K562 (cell line): Measurements from ENCODE around the gene NR0B2. TPM values are rescaled to one million over a fixed set of nuclear protein-coding genes. Genes with fewer than 3 reads are reported as not detected.
A peak's percentile ranks its signal among the peaks of the same experiment; 100 is the strongest.

Experiments
- ESRRA ChIP-seq: fragments of 450-650 bp; IDR thresholded peaks from 2 replicates; pipeline ENCODE4 v1.6.1; 2014; ENCODE audit warnings: low read depth, mild to moderate bottlenecking, moderate library complexity, borderline replicate concordance
- ETV1 ChIP-seq: fragments of 450-650 bp; conservative IDR thresholded peaks from 2 replicates; pipeline ENCODE4 v1.6.1; 2016; ENCODE audit warnings: missing genetic modification characterization, control low read depth, low read depth, missing compliant biosample characterization
- HEY1 ChIP-seq: fragments of 250-450 bp; sonication (Bioruptor Pico); IDR thresholded peaks from 2 replicates; pipeline ENCODE4 v1.5.0; 2020; ENCODE audit warnings: mild to moderate bottlenecking, moderate library complexity, borderline replicate concordance
- MTA2 ChIP-seq: fragments of 450-650 bp; IDR thresholded peaks from 2 replicates; pipeline ENCODE4 v1.6.1; 2016; ENCODE audit warnings: low read depth
- NFYB ChIP-seq: IDR thresholded peaks from 2 replicates; pipeline ENCODE4 v1.6.1; 2011; ENCODE audit warnings: mild to moderate bottlenecking, moderate library complexity; ENCODE audit not compliant: insufficient read length; ENCODE audit errors: extremely low read depth
- NR2C2 ChIP-seq, 2 experiments: fragments of 200-800 bp in 1 of 2; sonication (Bioruptor generic) in 1 of 2; sonication (generic) in 1 of 2; formaldehyde crosslinking in 1 of 2; IDR thresholded peaks; 2 replicates each; pipeline versions ENCODE4 v1.6.1 to v1.8.0; 2016 to 2022; ENCODE audit warnings: mild to moderate bottlenecking in 1 of 2, missing compliant biosample characterization in 1 of 2, missing genetic modification characterization in 1 of 2, missing genetic modification reagents in 1 of 2
- NR4A1 ChIP-seq, 2 experiments: fragments of 250-450 bp in 1 of 2; fragments of 450-650 bp in 1 of 2; sonication (Bioruptor Pico) in 1 of 2; IDR thresholded peaks; 2 replicates each; pipeline versions ENCODE4 v1.4.0 to v1.6.1; 2016 to 2020; ENCODE audit warnings: mild to moderate bottlenecking in 2 of 2, missing compliant biosample characterization in 1 of 2, missing genetic modification characterization in 1 of 2, moderate library complexity in 1 of 2
- TBL1XR1 ChIP-seq, 2 experiments: IDR thresholded peaks; 2 replicates each; pipeline ENCODE4 v1.6.1; 2012; ENCODE audit warnings: improper control_type of control experiment in 2 of 2, low read length in 2 of 2, mild to moderate bottlenecking in 1 of 2
- TCF7L2 ChIP-seq: fragments of 150-350 bp; IDR thresholded peaks from 2 replicates; pipeline ENCODE4 v1.6.1; 2016; ENCODE audit warnings: low read depth, mild to moderate bottlenecking, low read length, moderate library complexity
- USF1 ChIP-seq: sonication (generic); formaldehyde crosslinking; IDR thresholded peaks from 2 replicates; pipeline ENCODE4 v1.9.0; 2022; ENCODE audit warnings: mild to moderate bottlenecking, missing genetic modification reagents
- ZBTB12 ChIP-seq: fragments of 250-450 bp; sonication (Bioruptor Pico); IDR thresholded peaks from 2 replicates; pipeline ENCODE4 v1.4.0; 2020
- ZFP30 ChIP-seq: fragments of 250-450 bp; sonication (Bioruptor Pico); IDR thresholded peaks from 2 replicates; pipeline ENCODE4 v1.8.0; 2022; ENCODE audit warnings: moderate library complexity, mild to moderate bottlenecking, inconsistent platforms, borderline replicate concordance
- ZNF444 ChIP-seq: fragments of 250-450 bp; sonication (Bioruptor Pico); IDR thresholded peaks from 2 replicates; pipeline ENCODE4 v1.4.0; 2020; ENCODE audit warnings: mild to moderate bottlenecking, moderate library complexity
- ZNF449 ChIP-seq: fragments of 250-450 bp; sonication (Bioruptor Pico); IDR thresholded peaks from 2 replicates; pipeline ENCODE4 v1.8.0; 2022; ENCODE audit warnings: moderate library complexity, mild to moderate bottlenecking, inconsistent platforms
- ZNF518B ChIP-seq: fragments of 250-450 bp; sonication (Bioruptor Pico); IDR thresholded peaks from 2 replicates; pipeline ENCODE4 v1.5.0; 2021; ENCODE audit warnings: mild to moderate bottlenecking, moderate library complexity
- ZNF75A ChIP-seq: fragments of 450-650 bp; formaldehyde crosslinking; IDR thresholded peaks from 2 replicates; pipeline ENCODE4 v1.4.0; 2020; ENCODE audit warnings: mild to moderate bottlenecking
- polyA plus RNA-seq, 8 experiments: library from polyadenylated mRNA; depleted of rRNA in 4 of 8; stranded (reverse) in 5 of 8; unstranded in 3 of 8; fragments of >200 nt; fragmentation: Nextera tagmentation in 2 of 8; fragmentation: Illumina TruSeq in 1 of 8; extraction: Ambion mirVana in 2 of 8; extraction: Trizol in 1 of 8; gene quantifications; 2 replicates each; pipeline versions ENCODE4 v1.2.1 to v1.2.3, GENCODE V29; 2011 to 2014; ENCODE audit warnings: inconsistent platforms in 1 of 8, missing spikeins in 1 of 8
- total RNA-seq, 7 experiments: library from RNA; depleted of rRNA in 6 of 7; stranded (reverse); fragments of >200 nt in 6 of 7; fragmentation: Illumina TruSeq in 2 of 7; extraction: Trizol in 2 of 7; gene quantifications; 2 replicates each; pipeline versions ENCODE4 v1.2.1 to v1.2.3, GENCODE V29; 2011 to 2021; ENCODE audit warnings: low replicate concordance in 1 of 7

Gene NR0B2
- total and polyA plus RNA-seq, 9 of the 15 experiments (the other 6 are each of a cell fraction or from before 2014, with no cell fraction given) = not detected

GRCh38 chr1:26864610-26865480 lies 48.9 kb downstream of the NR0B2 start (continued):
- TF ChIP-seq ZNF449 (CRISPR knock-in tag) = no peak
- no peak; the same call in 1 of the 2 replicates for TF ChIP-seq ESRRA
- peak; percentile 70 for TF ChIP-seq USF1
- TF ChIP-seq NR2C2 (CRISPR knock-in tag; IDR thresholded peaks at IDR 0.05) = no peak
- peak; percentile 46; the same call in 1 of the 2 replicates for TF ChIP-seq NR2C2 (tag; IDR thresholded peaks at IDR 0.05)
- no peak; the same call in 1 of the 2 replicates for TF ChIP-seq ETV1
- TF ChIP-seq ZBTB12 (CRISPR knock-in tag) = no peak
- TF ChIP-seq NR4A1 (CRISPR knock-in tag; IDR thresholded peaks at IDR 0.05) = 0 out of 2 replicates have a peak, but pooled peaks have one; percentile 18
- TF ChIP-seq NR4A1 (tag; IDR thresholded peaks at IDR 0.05) = no peak
- no peak for TF ChIP-seq ZFP30
- peak; percentile 95 for TF ChIP-seq NFYB
- no peak for TF ChIP-seq ZNF518B (CRISPR knock-in tag)
- no peak for TF ChIP-seq MTA2
- no peak for TF ChIP-seq TBL1XR1 (IDR thresholded peaks at IDR 0.05; ENCODE audit: low read length in 2 of 2)
- TF ChIP-seq ZNF444 = no peak
- no peak for TF ChIP-seq HEY1 (CRISPR knock-in tag)
- no peak for TF ChIP-seq TCF7L2
- no peak for TF ChIP-seq ZNF75A (CRISPR knock-in tag)
